Liver (tissue), 3 donors: ENCODE measurements around the gene IL17RD.

Experiments
- JUND ChIP-seq, 2 donors: IDR thresholded peaks; 2 replicates each; pipeline ENCODE4 v1.6.1; 2016; ENCODE audit warnings: antibody characterized with exemption in 2 of 2
- NR2F2 ChIP-seq: IDR thresholded peaks from 2 replicates; pipeline ENCODE4 v1.6.1; 2016; ENCODE audit warnings: antibody characterized with exemption
- TAF1 ChIP-seq: conservative IDR thresholded peaks from 2 replicates; pipeline ENCODE4 v1.6.1; 2016; ENCODE audit warnings: antibody characterized with exemption, mild to moderate bottlenecking
- TF ChIP-seq, protein P1 (sequence below): fragments of 150-350 bp; IDR thresholded peaks from 2 replicates; pipeline ENCODE4 v1.5.1; 2017; ENCODE audit warnings: improper control_type of control experiment, low read depth, low read length; ENCODE audit not compliant: missing input control
- donor health status: healthy.
- donor health status: healthy.

DNA sequence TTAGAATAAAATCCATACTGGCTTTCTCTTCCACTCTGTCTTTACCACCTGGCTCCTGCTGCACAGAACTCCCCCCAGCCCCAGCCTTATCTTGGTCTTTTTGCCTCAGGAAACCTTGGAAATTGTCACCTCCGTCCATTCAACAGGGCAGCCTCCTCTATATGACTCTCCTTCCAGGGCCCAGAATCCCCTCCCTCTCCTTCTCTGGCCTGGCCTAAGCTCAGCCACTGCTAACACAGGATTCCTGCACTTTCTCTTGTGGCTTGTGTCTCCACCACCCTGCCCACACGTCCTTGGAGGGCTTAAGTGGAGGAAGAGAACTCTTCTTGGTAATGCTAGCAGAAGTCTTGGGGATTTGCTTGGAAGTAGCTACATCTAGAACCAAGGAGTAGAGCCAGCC, 1.5 kb upstream of the IL17RD start:
- no peak for TF ChIP-seq NR2F2
- no peak for TF ChIP-seq TAF1
- TF ChIP-seq, protein P1, sequence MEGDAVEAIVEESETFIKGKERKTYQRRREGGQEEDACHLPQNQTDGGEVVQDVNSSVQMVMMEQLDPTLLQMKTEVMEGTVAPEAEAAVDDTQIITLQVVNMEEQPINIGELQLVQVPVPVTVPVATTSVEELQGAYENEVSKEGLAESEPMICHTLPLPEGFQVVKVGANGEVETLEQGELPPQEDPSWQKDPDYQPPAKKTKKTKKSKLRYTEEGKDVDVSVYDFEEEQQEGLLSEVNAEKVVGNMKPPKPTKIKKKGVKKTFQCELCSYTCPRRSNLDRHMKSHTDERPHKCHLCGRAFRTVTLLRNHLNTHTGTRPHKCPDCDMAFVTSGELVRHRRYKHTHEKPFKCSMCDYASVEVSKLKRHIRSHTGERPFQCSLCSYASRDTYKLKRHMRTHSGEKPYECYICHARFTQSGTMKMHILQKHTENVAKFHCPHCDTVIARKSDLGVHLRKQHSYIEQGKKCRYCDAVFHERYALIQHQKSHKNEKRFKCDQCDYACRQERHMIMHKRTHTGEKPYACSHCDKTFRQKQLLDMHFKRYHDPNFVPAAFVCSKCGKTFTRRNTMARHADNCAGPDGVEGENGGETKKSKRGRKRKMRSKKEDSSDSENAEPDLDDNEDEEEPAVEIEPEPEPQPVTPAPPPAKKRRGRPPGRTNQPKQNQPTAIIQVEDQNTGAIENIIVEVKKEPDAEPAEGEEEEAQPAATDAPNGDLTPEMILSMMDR: no peak
- no peak for TF ChIP-seq JUND (IDR thresholded peaks at IDR 0.05)
